Measurements from ENCODE around the gene ZBTB17. TPM values are rescaled to one million over a fixed set of nuclear protein-coding genes. Genes with fewer than 3 reads are reported as not detected.

The ZBTB17 gene
- total and polyA plus RNA-seq, 4 donors: 28.0 to 47.1 (median 44.2) TPM

DNA sequence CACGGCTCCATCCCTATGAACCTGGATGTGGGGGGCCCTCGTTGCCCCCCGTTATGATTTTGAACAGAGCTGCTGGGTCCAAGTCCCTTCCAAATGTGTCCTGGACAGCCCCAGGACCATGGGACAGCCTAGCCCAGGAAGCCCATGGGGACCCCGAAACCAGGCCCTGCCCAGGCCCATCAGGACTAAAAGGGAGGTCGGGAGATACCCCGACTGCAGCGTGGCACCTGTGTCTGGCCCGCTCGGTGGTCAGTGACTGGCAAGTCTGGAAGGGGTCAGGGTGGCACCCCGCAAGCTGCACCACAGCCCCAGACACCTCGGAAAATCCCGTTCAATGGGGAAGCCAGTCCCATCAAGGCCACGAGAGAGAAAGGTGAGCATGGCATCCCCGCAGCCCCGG, 17.8 kb upstream of the ZBTB17 start:
- H3K4me3 ChIP-seq: no peak overlapping the region
- TF ChIP-seq, protein P1, sequence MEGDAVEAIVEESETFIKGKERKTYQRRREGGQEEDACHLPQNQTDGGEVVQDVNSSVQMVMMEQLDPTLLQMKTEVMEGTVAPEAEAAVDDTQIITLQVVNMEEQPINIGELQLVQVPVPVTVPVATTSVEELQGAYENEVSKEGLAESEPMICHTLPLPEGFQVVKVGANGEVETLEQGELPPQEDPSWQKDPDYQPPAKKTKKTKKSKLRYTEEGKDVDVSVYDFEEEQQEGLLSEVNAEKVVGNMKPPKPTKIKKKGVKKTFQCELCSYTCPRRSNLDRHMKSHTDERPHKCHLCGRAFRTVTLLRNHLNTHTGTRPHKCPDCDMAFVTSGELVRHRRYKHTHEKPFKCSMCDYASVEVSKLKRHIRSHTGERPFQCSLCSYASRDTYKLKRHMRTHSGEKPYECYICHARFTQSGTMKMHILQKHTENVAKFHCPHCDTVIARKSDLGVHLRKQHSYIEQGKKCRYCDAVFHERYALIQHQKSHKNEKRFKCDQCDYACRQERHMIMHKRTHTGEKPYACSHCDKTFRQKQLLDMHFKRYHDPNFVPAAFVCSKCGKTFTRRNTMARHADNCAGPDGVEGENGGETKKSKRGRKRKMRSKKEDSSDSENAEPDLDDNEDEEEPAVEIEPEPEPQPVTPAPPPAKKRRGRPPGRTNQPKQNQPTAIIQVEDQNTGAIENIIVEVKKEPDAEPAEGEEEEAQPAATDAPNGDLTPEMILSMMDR (IDR thresholded peaks at IDR 0.05; ENCODE audit: control extremely low read depth, extremely low read depth): no peak
- 93 to 97% methylated on average over 15 of the region's 15 CpGs for WGBS, 2 donors
- H3K4me1 ChIP-seq (ENCODE audit: control insufficient read depth in 5 of 5, insufficient read depth in 5 of 5, low read length in 5 of 5): no peaks in the 10 kb centered on the region
- no peaks in the 10 kb centered on the region for H3K27me3 ChIP-seq (ENCODE audit: control insufficient read depth in 3 of 3, insufficient read depth in 3 of 3, low read length in 2 of 3)
- DNase-seq: no peak
- no peak for ATAC-seq (ENCODE audit: insufficient read depth, low FRiP score)
- no peaks in the 10 kb centered on the region for H3K9me3 ChIP-seq (ENCODE audit: control insufficient read depth in 4 of 4, insufficient read depth in 3 of 4, low read length in 3 of 4)
- H3K9ac ChIP-seq (ENCODE audit: insufficient read depth in 1 of 2, low read length in 2 of 2): no peak overlapping the region
- no peak overlapping the region for H3K27ac ChIP-seq (ENCODE audit: low read depth in 1 of 2, low read length in 1 of 2)
- no peaks in the 10 kb centered on the region for H3K36me3 ChIP-seq (ENCODE audit: control insufficient read depth in 4 of 4, insufficient read depth in 4 of 4, low read length in 4 of 4)

DNA sequence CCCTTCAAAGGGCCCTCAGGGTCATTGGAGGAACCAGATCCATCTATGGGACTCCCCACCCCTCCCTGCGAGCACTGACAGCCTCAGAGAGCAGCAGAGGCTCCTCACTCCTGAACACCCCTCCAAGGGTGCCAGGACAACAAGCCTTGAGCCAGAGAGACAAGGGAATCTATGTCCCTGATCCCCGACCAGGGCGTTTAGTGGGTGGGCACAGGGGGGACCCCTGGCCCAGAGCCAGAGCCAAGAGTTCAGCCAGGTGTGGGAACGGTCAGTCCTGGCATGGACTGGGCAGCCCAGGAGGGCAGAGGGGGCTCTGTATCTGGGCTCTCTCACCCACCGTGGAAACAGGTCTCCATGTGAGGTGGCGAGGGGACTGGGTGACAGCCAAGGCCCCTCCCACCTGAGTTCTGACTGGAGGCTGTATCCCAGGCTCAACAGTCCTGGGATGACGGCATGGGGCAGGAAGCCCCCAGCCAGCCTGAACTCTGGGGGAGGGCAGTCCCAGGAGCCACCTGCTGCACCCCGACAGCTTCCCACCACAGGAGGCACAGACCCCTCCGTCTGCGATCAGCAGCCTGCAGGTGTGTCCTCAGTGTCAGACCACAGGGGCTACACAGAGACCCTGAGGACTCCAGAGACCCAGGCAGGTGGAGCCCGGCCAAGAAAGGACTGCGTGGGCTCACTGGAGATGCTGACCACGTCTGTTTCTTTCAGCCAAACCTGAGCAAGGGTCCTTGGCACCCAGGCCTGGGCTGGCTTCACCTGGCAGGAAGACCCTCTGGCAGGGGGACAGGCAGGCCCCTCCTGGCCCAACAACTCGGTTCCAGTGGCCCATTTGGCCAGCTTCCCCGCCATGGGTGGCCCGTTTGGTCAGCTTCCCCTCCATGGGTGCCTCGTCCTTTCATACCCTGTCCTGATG, 16.9 kb upstream of the ZBTB17 start:
- Histone ChIP-seq H3K36me3 (ENCODE audit: control insufficient read depth in 4 of 4, insufficient read depth in 4 of 4, low read length in 4 of 4) (no peaks in the 10 kb centered on the region), H3K27me3 (ENCODE audit: control insufficient read depth in 3 of 3, insufficient read depth in 3 of 3, low read length in 2 of 3) (no peaks in the 10 kb centered on the region), H3K9me3 (ENCODE audit: control insufficient read depth in 4 of 4, insufficient read depth in 3 of 4, low read length in 3 of 4) (no peaks in the 10 kb centered on the region), H3K4me3 (no peak overlapping the region), H3K9ac (ENCODE audit: insufficient read depth in 1 of 2, low read length in 2 of 2) (no peak overlapping the region), H3K4me1 (ENCODE audit: control insufficient read depth in 5 of 5, insufficient read depth in 5 of 5, low read length in 5 of 5) (no peaks in the 10 kb centered on the region), H3K27ac (ENCODE audit: low read depth in 1 of 2, low read length in 1 of 2) (no peak overlapping the region)
- TF ChIP-seq, protein P1 (IDR thresholded peaks at IDR 0.05; ENCODE audit: control extremely low read depth, extremely low read depth): no peak
- no peak for ATAC-seq (ENCODE audit: insufficient read depth, low FRiP score)
- WGBS, 2 donors: 86 to 91% methylated on average over 16 to 17 of the region's 17 CpGs
- DNase-seq: no peak

DNA sequence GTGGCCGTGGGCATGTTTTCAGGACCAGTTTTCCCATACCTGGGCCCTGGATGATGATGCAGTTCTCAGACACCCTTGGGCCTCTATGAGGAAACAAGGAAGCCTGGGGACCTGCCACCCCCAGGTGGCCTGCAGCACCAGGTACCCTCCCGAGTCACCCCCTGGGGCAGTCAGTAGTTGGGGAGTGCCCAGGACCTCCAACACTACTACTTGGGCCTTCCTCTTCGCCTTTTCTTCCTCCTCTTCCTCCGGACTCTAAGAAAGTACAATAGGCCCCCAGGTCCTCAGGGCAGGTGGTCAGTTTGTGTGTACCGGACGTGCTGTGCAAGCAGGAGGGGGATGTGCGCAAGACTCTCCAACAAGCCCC, 16.3 kb upstream of the ZBTB17 start:
- Histone ChIP-seq H3K9ac (ENCODE audit: insufficient read depth in 1 of 2, low read length in 2 of 2) (no peak overlapping the region), H3K27ac (ENCODE audit: low read depth in 1 of 2, low read length in 1 of 2) (no peak overlapping the region), H3K4me1 (ENCODE audit: control insufficient read depth in 5 of 5, insufficient read depth in 5 of 5, low read length in 5 of 5) (no peaks in the 10 kb centered on the region), H3K9me3 (ENCODE audit: control insufficient read depth in 4 of 4, insufficient read depth in 3 of 4, low read length in 3 of 4) (no peaks in the 10 kb centered on the region), H3K36me3 (ENCODE audit: control insufficient read depth in 4 of 4, insufficient read depth in 4 of 4, low read length in 4 of 4) (no peaks in the 10 kb centered on the region), H3K27me3 (ENCODE audit: control insufficient read depth in 3 of 3, insufficient read depth in 3 of 3, low read length in 2 of 3) (no peaks in the 10 kb centered on the region), H3K4me3 (no peak overlapping the region)
- TF ChIP-seq, protein P1 (IDR thresholded peaks at IDR 0.05; ENCODE audit: control extremely low read depth, extremely low read depth): no peak
- no peak for DNase-seq
- no peak for ATAC-seq (ENCODE audit: insufficient read depth, low FRiP score)
- WGBS, 2 donors: 93 to 95% methylated on average over 7 of the region's 7 CpGs

Data from lung (tissue), 12 donors.